ENCODE results near the gene FAM53B.

The FAM53B gene

GRCh38 chr10:124696446-124697392, 47.5 kb downstream of the FAM53B start:
- no peak for DNase-seq (ENCODE audit: low read depth)

DNA sequence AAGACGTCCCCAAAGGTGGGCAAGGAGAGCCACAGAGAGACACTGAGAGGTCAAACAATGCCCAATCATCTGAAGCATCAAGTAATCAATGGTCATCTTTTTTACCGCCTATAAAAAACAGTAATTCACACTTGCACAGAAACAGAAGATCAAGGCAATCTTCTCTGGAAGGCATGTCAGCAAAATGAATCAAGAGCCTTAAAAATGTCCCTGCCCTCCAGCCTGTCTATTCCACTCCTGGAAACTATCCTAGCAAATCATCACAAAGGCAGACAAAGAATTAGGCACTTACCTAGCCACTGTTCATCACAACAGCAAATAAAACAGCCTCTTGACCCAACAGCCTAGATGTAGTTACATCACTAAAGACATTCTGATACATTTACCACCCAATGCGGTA, 48.9 kb downstream of the FAM53B start:
- no peak for DNase-seq (ENCODE audit: low read depth)
- TF ChIP-seq CTCF (conservative IDR thresholded peaks at IDR 0.05; ENCODE audit: control insufficient read depth, insufficient read depth, low read depth, low read length): no peak
- no peak overlapping the region for H3K4me3 ChIP-seq (ENCODE audit: control insufficient read depth, low read depth, low read length)

More at GRCh38 chr10:124696446-124697392, 47.5 kb downstream of the FAM53B start:
- no peak for TF ChIP-seq CTCF (conservative IDR thresholded peaks at IDR 0.05; ENCODE audit: control insufficient read depth, insufficient read depth, low read depth, low read length)
- H3K4me3 ChIP-seq (ENCODE audit: control insufficient read depth, low read depth, low read length): no peak overlapping the region

DNA sequence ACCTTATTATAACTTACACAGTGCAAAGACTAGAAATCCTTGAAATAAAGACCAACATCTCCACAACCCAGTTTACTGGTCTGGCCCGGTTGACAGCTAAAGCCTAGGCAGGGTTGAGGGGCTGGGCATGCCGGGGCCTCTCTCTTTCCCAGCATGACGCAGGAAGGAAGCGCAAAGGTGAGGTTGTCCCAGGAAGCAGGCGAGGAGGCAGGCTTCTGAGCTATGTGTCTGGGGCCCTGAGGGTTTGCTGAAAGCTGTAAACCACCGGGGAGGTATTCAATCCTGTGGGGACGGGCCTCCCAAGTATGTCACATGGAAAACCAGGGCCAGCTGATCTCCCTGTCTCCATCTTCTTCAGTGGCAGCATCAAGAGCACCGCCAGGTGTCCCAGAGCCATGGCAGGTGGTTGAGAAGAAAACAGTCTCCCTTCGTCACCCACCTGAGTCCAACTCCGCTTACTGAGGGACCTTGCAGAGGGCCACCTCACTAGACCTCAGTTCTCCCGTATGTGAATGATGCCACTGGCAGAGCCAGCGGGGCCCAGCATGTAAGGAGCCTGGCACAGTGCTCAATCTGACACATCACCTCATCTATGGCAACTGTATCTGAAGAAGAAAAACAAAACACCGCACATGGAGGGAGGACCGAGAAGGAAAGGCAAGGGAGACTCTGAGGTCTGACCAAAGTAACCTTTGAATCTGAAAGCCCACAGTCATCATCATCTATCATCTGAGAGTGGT, 49.5 kb downstream of the FAM53B start:
- DNase-seq (ENCODE audit: low read depth): no peak
- no peak overlapping the region for H3K4me3 ChIP-seq (ENCODE audit: control insufficient read depth, low read depth, low read length)
- no peak for TF ChIP-seq CTCF (conservative IDR thresholded peaks at IDR 0.05; ENCODE audit: control insufficient read depth, insufficient read depth, low read depth, low read length)

DNA sequence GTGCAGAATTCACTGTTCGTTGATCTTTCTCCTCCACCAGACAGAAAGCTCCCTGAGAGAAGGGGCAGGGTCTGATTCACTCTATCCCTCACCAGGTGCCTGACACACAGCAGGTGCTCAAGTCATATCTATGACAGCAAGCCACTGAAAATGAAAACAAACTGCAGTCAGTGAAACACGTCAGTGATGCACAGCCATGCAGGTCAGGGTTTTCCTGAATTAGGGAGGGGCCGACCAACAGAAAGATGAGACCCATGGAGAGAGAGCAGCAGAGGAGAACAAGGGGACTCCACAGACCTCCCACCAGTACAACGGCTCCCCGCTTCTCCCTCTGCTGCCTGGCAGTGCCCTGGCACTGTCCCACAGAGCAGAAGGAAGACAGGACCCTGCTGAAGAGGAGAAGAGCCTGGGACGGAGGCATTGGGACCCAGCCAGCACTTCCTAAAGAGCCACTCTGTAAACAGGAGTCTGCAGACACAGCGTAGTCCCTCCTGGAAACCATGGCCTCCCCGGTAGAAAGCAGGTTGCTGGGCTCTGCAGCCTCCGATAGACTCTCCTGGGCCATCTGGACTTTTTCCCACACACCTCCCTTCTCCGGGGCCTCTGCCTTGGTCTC, 50.3 kb downstream of the FAM53B start:
- no peak overlapping the region for H3K4me3 ChIP-seq (ENCODE audit: control insufficient read depth, low read depth, low read length)
- no peak for TF ChIP-seq CTCF (conservative IDR thresholded peaks at IDR 0.05; ENCODE audit: control insufficient read depth, insufficient read depth, low read depth, low read length)
- DNase-seq (ENCODE audit: low read depth): no peak

- TF ChIP-seq CTCF (conservative IDR thresholded peaks at IDR 0.05; ENCODE audit: control insufficient read depth, insufficient read depth, low read depth, low read length): no peak
These were observed 50.8 kb downstream of the FAM53B start for GRCh38 chr10:124693396-124693795.

DNA sequence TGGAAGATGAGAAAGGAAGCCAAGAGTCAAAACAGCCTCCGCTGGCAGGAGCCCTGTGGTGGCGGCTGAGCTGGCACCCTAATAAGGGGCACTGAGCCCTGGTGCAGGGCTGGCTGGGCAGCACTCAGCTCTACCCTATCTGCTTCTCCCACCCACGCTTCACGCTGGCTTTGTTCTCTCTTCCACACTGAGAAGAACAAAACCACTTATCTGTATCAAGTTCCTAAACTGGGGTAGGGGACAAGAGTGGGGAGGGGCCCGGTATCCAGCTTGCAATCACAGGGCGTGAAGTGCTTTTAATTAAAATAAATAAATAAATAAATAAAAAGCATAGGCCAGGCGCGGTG, 52.1 kb downstream of the FAM53B start:
- DNase-seq (ENCODE audit: low read depth): no peak
- TF ChIP-seq CTCF (conservative IDR thresholded peaks at IDR 0.05; ENCODE audit: control insufficient read depth, insufficient read depth, low read depth, low read length): no peak

More at GRCh38 chr10:124693396-124693795, 50.8 kb downstream of the FAM53B start:
- H3K4me3 ChIP-seq (ENCODE audit: control insufficient read depth, low read depth, low read length): no peak overlapping the region
- DNase-seq (ENCODE audit: low read depth): no peak

More for the DNA sequence above, 52.1 kb downstream of the FAM53B start:
- H3K4me3 ChIP-seq (ENCODE audit: control insufficient read depth, low read depth, low read length): no peak overlapping the region
